K562 (cell line): ENCODE measurements around the gene ZNF627. TPM values are rescaled to one million over a fixed set of nuclear protein-coding genes. Genes with fewer than 3 reads are reported as not detected.

Experiments
- BHLHE40 ChIP-seq: IDR thresholded peaks from 2 replicates; pipeline ENCODE4 v1.6.1; 2011; ENCODE audit warnings: low read length, improper control_type of control experiment
- HIVEP1 ChIP-seq: fragments of 250-450 bp; sonication (Bioruptor Pico); IDR thresholded peaks from 2 replicates; pipeline ENCODE4 v1.4.0; 2020; ENCODE audit warnings: mild to moderate bottlenecking
- NELFE ChIP-seq: IDR thresholded peaks from 2 replicates; pipeline ENCODE4 v1.6.1; 2011; ENCODE audit warnings: mild to moderate bottlenecking; ENCODE audit not compliant: insufficient read depth, insufficient read length
- POLR2G ChIP-seq: fragments of 200-400 bp; formaldehyde crosslinking; IDR thresholded peaks from 2 replicates; pipeline ENCODE4 v1.6.1; 2017; ENCODE audit warnings: low read depth, mild to moderate bottlenecking, antibody characterized with exemption, low read length, moderate library complexity
- SAP30 ChIP-seq: fragments of 200-600 bp; sonication (generic); IDR thresholded peaks from 2 replicates; pipeline ENCODE4 v1.6.1; 2012; ENCODE audit warnings: borderline replicate concordance, low read depth, mild to moderate bottlenecking, moderate library complexity, low read length, control low read depth, inconsistent platforms; ENCODE audit not compliant: insufficient read depth, poor library complexity, severe bottlenecking
- TAF9B ChIP-seq: fragments of 450-650 bp; IDR thresholded peaks from 2 replicates; pipeline ENCODE4 v1.6.1; 2018; ENCODE audit warnings: mild to moderate bottlenecking; ENCODE audit not compliant: partially characterized antibody
- ZNF311 ChIP-seq: fragments of 250-450 bp; sonication (Bioruptor Pico); IDR thresholded peaks from 2 replicates; pipeline ENCODE4 v1.4.0; 2020; ENCODE audit warnings: mild to moderate bottlenecking, moderate library complexity
- ZNF766 ChIP-seq: fragments of 200-800 bp; sonication (Bioruptor generic); conservative IDR thresholded peaks from 2 replicates; pipeline ENCODE4 v1.6.1; 2016; ENCODE audit warnings: missing genetic modification characterization, missing compliant biosample characterization
- polyA plus RNA-seq, 8 experiments: library from polyadenylated mRNA; depleted of rRNA in 4 of 8; stranded (reverse) in 5 of 8; unstranded in 3 of 8; fragments of >200 nt; fragmentation: Nextera tagmentation in 2 of 8; fragmentation: Illumina TruSeq in 1 of 8; extraction: Ambion mirVana in 2 of 8; extraction: Trizol in 1 of 8; gene quantifications; 2 replicates each; pipeline versions ENCODE4 v1.2.1 to v1.2.3, GENCODE V29; 2011 to 2014; ENCODE audit warnings: inconsistent platforms in 1 of 8, missing spikeins in 1 of 8
- total RNA-seq, 7 experiments: library from RNA; depleted of rRNA in 6 of 7; stranded (reverse); fragments of >200 nt in 6 of 7; fragmentation: Illumina TruSeq in 2 of 7; extraction: Trizol in 2 of 7; gene quantifications; 2 replicates each; pipeline versions ENCODE4 v1.2.1 to v1.2.3, GENCODE V29; 2011 to 2021; ENCODE audit warnings: low replicate concordance in 1 of 7
- TF ChIP-seq, protein P1 (sequence below): fragments of 250-450 bp; sonication (Bioruptor Pico); IDR thresholded peaks from 2 replicates; pipeline ENCODE4 v1.6.1; 2021; ENCODE audit warnings: mild to moderate bottlenecking
- TF ChIP-seq, protein P2 (sequence below): fragments of 450-650 bp; formaldehyde crosslinking; IDR thresholded peaks from 2 replicates; pipeline ENCODE4 v1.4.0; 2020; ENCODE audit warnings: mild to moderate bottlenecking, moderate library complexity
- TF ChIP-seq, protein P3 (sequence below): fragments of 200-600 bp; sonication (generic); IDR thresholded peaks from one replicate; pipeline ENCODE4 v1.6.1; 2012; ENCODE audit warnings: mild to moderate bottlenecking, low read depth, low read length, inconsistent platforms

Gene ZNF627
- total and polyA plus RNA-seq, 9 of the 15 experiments (the other 6 are each of a cell fraction or from before 2014, with no cell fraction given) = 6.4 to 19.9 (median 10.6) TPM

DNA sequence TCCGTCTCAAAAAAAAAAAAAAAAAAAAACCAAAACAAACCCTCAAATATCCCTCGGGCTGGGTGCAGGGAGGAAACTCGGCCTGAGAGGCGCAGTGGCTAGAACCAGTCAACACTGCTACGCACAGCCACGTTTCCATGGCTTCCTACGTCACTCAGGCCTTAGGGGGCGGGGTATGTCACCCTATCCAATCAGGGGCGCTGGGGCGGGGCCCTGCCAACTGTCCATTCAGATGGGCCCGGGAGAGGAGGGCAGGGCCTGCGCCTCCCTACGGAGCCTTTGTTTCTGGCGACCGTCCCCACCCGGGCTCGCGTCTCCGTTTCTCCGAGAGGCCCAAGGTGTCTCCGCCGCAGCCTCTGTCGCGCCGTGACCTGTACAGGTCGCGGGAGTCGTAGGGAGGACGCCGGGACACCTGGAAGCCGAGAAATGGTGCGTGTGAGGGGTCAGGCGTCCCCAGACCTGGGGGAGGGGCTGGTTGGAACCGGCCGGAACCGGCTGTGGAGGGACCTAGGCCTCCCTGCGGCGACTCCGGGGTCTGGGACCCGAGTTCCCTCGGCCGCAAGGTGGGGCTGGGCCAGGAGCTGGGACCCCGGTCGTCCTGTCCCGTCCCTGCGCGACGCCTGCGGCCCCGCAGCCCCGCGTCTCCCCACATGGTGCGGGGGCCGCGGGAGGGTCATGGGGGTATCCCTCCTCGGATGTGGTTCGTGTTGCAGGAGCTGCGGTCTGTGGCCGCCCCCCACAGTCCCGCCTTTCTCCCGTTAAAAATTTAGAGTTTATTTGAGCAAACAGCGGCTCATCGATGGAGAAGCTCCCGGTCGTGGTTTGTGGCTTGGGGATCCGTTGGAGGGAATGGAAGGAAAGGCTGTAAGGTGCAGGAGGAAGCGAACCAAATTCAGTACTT lies at the start of gene ZNF627 (continued):
- TF ChIP-seq TAF9B (peak; percentile 84), BHLHE40 (no peak), ZNF311 (0 out of 2 replicates have a peak, but pooled peaks have one; percentile 32), HIVEP1 (CRISPR knock-in tag) (0 out of 2 replicates have a peak, but pooled peaks have one; percentile 2), SAP30 (no peak), POLR2G (peak; percentile 100), NELFE (no peak), ZNF766 (CRISPR knock-in tag) (peak; percentile 70; the same call in 1 of the 2 replicates)
- TF ChIP-seq, protein P1, sequence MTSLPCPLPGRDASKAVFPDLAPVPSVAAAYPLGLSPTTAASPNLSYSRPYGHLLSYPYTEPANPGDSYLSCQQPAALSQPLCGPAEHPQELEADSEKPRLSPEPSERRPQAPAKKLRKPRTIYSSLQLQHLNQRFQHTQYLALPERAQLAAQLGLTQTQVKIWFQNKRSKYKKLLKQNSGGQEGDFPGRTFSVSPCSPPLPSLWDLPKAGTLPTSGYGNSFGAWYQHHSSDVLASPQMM = no peak
- TF ChIP-seq, protein P2, sequence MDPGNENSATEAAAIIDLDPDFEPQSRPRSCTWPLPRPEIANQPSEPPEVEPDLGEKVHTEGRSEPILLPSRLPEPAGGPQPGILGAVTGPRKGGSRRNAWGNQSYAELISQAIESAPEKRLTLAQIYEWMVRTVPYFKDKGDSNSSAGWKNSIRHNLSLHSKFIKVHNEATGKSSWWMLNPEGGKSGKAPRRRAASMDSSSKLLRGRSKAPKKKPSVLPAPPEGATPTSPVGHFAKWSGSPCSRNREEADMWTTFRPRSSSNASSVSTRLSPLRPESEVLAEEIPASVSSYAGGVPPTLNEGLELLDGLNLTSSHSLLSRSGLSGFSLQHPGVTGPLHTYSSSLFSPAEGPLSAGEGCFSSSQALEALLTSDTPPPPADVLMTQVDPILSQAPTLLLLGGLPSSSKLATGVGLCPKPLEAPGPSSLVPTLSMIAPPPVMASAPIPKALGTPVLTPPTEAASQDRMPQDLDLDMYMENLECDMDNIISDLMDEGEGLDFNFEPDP = no peak
- TF ChIP-seq, protein P3, sequence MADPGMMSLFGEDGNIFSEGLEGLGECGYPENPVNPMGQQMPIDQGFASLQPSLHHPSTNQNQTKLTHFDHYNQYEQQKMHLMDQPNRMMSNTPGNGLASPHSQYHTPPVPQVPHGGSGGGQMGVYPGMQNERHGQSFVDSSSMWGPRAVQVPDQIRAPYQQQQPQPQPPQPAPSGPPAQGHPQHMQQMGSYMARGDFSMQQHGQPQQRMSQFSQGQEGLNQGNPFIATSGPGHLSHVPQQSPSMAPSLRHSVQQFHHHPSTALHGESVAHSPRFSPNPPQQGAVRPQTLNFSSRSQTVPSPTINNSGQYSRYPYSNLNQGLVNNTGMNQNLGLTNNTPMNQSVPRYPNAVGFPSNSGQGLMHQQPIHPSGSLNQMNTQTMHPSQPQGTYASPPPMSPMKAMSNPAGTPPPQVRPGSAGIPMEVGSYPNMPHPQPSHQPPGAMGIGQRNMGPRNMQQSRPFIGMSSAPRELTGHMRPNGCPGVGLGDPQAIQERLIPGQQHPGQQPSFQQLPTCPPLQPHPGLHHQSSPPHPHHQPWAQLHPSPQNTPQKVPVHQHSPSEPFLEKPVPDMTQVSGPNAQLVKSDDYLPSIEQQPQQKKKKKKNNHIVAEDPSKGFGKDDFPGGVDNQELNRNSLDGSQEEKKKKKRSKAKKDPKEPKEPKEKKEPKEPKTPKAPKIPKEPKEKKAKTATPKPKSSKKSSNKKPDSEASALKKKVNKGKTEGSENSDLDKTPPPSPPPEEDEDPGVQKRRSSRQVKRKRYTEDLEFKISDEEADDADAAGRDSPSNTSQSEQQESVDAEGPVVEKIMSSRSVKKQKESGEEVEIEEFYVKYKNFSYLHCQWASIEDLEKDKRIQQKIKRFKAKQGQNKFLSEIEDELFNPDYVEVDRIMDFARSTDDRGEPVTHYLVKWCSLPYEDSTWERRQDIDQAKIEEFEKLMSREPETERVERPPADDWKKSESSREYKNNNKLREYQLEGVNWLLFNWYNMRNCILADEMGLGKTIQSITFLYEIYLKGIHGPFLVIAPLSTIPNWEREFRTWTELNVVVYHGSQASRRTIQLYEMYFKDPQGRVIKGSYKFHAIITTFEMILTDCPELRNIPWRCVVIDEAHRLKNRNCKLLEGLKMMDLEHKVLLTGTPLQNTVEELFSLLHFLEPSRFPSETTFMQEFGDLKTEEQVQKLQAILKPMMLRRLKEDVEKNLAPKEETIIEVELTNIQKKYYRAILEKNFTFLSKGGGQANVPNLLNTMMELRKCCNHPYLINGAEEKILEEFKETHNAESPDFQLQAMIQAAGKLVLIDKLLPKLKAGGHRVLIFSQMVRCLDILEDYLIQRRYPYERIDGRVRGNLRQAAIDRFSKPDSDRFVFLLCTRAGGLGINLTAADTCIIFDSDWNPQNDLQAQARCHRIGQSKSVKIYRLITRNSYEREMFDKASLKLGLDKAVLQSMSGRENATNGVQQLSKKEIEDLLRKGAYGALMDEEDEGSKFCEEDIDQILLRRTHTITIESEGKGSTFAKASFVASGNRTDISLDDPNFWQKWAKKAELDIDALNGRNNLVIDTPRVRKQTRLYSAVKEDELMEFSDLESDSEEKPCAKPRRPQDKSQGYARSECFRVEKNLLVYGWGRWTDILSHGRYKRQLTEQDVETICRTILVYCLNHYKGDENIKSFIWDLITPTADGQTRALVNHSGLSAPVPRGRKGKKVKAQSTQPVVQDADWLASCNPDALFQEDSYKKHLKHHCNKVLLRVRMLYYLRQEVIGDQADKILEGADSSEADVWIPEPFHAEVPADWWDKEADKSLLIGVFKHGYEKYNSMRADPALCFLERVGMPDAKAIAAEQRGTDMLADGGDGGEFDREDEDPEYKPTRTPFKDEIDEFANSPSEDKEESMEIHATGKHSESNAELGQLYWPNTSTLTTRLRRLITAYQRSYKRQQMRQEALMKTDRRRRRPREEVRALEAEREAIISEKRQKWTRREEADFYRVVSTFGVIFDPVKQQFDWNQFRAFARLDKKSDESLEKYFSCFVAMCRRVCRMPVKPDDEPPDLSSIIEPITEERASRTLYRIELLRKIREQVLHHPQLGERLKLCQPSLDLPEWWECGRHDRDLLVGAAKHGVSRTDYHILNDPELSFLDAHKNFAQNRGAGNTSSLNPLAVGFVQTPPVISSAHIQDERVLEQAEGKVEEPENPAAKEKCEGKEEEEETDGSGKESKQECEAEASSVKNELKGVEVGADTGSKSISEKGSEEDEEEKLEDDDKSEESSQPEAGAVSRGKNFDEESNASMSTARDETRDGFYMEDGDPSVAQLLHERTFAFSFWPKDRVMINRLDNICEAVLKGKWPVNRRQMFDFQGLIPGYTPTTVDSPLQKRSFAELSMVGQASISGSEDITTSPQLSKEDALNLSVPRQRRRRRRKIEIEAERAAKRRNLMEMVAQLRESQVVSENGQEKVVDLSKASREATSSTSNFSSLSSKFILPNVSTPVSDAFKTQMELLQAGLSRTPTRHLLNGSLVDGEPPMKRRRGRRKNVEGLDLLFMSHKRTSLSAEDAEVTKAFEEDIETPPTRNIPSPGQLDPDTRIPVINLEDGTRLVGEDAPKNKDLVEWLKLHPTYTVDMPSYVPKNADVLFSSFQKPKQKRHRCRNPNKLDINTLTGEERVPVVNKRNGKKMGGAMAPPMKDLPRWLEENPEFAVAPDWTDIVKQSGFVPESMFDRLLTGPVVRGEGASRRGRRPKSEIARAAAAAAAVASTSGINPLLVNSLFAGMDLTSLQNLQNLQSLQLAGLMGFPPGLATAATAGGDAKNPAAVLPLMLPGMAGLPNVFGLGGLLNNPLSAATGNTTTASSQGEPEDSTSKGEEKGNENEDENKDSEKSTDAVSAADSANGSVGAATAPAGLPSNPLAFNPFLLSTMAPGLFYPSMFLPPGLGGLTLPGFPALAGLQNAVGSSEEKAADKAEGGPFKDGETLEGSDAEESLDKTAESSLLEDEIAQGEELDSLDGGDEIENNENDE = no peak
